Left colon (tissue), 2 donors: ENCODE data around the gene PNRC2. TPM values are rescaled to one million over a fixed set of nuclear protein-coding genes. Genes with fewer than 3 reads are reported as not detected.
"Not testable (repeated sequence)": the region's sequence is repeated elsewhere in the genome, so short reads cannot be mapped to it uniquely, and the experiment has no call there.

Source experiments
- ATAC-seq: fragments of 200-7000 bp; cut with Tn5 transposase; one replicate; pipeline ENCODE4 v1.9.1; 2020; ENCODE audit warnings: mild to moderate bottlenecking, moderate library complexity
- DNase-seq, 2 donors: peaks; one replicate each; pipeline ENCODE4 v3.0.0-alpha.2; 2020
- intact Hi-C, 2 donors: fragments of 100-400 bp; cut with DNase I in 1 of 2; cut with micrococcal nuclease in 1 of 2; formaldehyde crosslinking; loops; one replicate each; pipeline versions ENCODE4 v1.11.2 to v1.14.0; 2022; cut with DNase I, micrococcal nuclease
- microRNA-seq, 2 donors: library from miRNA; unstranded; fragments of <30 nt; microRNA quantifications; one replicate each; pipeline versions ENCODE4 v1.1.0 to v1.2.0, GENCODE V29; 2020
- total RNA-seq, 2 donors: library from RNA; stranded (reverse); fragmentation: NEBNext Ultra II Directional; extraction: Animal tissue kit (Norgen Biotek cat#: 25700); gene quantifications; one replicate each; pipeline ENCODE4 v1.2.1, GENCODE V29; 2021
- donor health status: DM: no; HTN: no; CAD: no.
- donor health status: DM: yes; HTN: yes; CAD: no.

Gene PNRC2
- total RNA-seq, 2 donors from 2014 or later, result 111 to 156 TPM

- ATAC-seq, result peak; percentile 75
- intact Hi-C loops, result no loop called here
- DNase-seq, result no peak
Measured at GRCh38 chr1:24010650-24011049, 51.0 kb downstream of the PNRC2 start.

- intact Hi-C loops, ATAC-seq, DNase-seq: not testable (repeated sequence)
Measured at GRCh38 chr1:24012878-24013277, 53.2 kb downstream of the PNRC2 start.

Small RNA genes within 50 kb of the gene (microRNA-seq; reads per million reads assigned to microRNA genes)
- 0 reads per million in 2 donors for gene MIR378F

Other genes with a start within 250 kb of the PNRC2 start
- gene ELOA, start 216.4 kb upstream of the PNRC2 start, total RNA-seq, result 10 to 100 TPM; 29.6 to 34.7 TPM
- gene PITHD1, start 181.4 kb upstream of the PNRC2 start, total RNA-seq, result 10 to 100 TPM; 38.2 to 43.4 TPM
- 10 to 100 TPM; 85.3 to 97.2 TPM for gene LYPLA2, start 168.7 kb upstream of the PNRC2 start, total RNA-seq
- 100 to 1,000 TPM; 129 to 183 TPM for gene GALE, start 159.1 kb upstream of the PNRC2 start, total RNA-seq
- gene HMGCL, start 134.4 kb upstream of the PNRC2 start, total RNA-seq, result 10 to 100 TPM; 85.3 to 95.1 TPM
- 100 to 1,000 TPM; 157 to 212 TPM for gene FUCA1, start 91.5 kb upstream of the PNRC2 start, total RNA-seq
- gene CNR2, start 46.5 kb upstream of the PNRC2 start, total RNA-seq, result under 1 TPM; 0.09 to 0.39 TPM
- 10 to 100 TPM; 66.5 to 84.0 TPM for gene SRSF10, start 20.5 kb downstream of the PNRC2 start, total RNA-seq
- gene MYOM3, start 152.3 kb downstream of the PNRC2 start, total RNA-seq, result 1 to 10 TPM; 4.1 to 4.2 TPM
- 10 to 100 TPM; 26.6 to 40.0 TPM for gene IL22RA1, start 183.3 kb downstream of the PNRC2 start, total RNA-seq
- 10 to 100 TPM; 11.3 to 23.2 TPM for gene IFNLR1, start 227.5 kb downstream of the PNRC2 start, total RNA-seq